GM21423 (cell line): ENCODE measurements around the gene FBN3.

Experiments
- ATAC-seq: cut with Tn5 transposase; IDR thresholded peaks from one replicate; pipeline ENCODE4 v1.9.1; 2021; ENCODE audit warnings: mild to moderate bottlenecking, moderate library complexity; ENCODE audit not compliant: unreplicated experiment

FBN3 gene

DNA sequence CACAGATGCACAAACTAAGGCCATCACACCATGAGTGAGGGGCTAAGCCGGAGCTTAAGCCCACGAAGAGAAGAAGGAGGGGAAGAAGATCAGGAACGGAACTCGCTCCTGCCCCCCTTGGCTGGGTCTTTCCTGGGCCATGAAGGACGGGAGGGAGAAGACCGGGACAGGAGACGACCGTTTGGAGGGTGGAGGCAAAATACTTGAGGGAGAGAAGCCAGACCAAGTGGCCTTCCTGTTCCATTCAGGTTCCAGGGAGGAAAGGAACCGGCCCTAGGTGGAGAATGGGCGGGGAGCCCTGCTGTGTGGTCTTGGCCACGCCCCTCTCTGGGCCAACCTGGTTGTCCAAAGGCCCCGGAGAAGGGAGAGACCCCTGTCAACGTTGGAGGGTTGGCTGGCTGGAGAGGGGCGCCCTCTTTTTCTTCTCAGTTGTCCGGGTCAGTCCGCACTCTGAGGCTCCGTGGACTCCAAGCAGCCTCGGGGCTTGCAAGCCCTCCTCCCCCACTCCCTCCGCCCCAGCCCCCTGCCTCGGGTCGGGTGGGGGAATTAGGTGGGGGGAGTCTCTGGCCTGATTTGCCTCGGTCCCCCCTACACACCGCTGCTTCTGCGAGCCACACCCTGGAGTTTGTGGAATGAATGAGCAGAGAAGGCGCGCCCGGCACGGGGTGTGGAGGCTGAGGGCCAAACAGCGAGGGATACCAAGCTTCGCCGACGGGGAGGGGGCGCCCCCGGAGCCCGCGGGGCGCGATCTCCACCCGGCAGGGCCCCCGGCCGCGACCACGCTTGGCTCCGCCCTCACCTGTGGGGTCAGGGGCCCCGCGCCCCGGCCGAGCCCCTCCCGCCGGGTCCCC lies 757 bp downstream of the FBN3 start:
- ATAC-seq: no peak

DNA sequence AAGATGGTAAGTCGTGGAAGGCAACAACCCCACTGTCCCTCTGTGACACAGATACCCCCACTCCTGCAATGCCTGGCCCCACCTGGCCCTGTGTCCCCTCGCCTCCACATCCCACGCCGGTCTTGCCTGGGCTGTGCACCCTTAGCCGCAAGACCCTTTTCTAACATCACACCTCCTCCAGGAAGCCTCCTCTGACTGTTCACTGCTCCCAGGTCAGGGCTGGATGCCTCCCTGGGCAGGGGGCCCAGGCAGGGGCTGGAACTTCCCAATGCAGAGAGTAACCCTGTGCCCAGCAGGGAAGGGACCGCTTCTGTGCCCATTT lies 1.3 kb downstream of the FBN3 start:
- no peak for ATAC-seq

DNA sequence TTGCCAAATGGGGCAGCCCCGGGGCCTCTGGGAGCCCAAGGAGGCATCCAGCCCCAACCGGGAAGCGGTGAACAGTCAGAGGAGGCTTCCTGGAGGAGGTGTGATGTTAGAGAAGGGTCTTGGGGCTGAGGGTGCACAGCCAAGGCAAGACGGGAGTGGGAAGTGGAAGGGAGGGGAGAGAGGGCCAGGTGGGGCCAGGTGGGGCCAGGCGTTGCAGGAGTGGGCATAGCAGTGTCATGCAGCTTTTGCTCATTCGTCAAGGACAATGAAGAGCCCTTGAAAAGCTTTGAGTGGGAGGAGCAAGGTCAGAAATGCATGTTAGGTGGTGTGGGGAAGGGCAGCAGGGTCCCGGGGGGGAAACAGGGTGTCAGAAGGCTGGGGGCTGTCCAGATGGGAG lies 1.8 kb downstream of the FBN3 start:
- no peak for ATAC-seq

DNA sequence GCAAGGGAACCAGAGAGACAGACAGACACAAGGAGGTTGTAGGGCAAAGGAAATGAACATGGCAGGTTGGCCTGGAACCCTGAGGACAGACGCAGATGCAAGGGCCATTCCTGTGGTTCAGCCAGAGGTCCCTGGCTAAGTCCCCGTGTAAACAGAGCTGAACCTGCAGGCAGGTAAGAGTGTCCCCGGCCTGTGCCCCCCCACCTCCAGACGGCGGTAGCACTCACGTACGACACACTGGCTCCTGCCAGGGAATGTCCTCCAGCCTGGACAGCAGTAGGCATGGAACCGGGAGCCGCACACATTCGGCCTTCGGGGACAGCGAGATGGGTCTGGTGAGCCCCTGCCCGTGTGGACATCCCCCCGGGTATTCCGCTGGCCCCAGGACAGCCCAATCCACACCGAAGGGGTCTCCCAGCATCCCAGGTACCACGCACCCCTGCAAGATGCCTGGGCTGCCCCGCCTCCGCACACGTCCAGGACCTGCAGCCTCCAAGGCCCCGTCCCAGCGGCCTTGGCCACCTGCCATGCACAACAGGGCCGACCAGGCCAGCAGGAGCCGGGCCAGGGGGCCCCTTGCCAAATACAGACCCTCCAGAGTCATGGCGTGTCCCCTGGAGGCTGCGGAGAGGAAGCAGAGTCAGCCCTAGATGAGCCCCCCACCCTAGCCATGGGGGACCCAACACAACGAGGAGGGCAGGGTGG lies 2.4 kb downstream of the FBN3 start:
- ATAC-seq: no peak

DNA sequence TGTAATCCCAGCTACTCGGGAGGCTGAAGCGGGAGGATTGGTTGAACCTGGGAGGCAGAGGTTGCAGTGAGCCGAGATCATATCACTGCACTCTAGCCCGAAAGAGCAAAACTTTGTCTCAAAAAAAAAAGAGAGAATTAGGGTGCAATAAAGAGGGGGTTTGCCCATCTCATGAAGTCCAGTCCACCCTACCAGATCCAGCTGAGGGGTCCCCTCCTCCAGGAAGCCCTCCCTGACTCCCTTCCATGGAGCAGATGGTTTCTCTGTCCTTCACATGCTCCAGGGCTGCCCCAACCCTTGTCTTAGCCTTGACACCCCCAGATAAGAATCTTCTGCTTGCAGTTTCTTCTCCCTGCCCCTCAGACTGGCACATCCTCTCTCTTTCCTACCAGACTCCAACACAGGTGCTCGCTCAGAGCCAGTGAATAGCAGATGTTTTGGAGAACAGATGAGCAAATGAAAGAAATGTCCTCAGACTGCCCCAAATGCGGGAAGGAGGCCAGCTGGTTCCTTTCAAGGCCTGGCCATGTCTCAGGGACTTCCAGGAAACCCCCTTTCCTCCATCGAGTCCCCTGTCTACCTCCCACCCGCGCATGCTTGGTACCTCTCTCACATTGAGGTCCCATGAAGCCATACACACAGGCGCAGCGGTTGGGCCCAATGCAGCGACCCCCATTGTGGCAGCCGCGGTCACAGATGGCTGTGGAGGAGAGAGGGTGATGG lies 5.0 kb downstream of the FBN3 start:
- no peak for ATAC-seq

DNA sequence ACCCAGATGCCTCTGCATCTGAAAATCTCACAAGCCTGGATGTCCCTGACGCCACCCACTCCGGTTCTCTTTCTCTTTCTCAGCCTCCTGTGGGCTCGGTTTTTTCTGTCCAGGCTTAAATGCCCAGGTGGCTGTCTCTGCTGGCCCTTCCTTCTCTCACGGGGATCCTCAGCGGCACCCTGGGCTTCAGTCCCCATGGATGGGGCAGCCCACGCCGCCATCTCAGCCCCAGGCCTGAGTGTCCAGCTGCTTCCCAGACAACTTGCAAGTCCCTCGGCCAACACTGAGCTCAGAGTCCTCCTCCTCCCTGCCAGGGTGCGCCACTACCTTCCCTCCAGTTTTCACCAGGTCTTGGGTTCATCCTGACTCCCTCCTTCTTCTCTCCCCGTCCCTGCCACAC lies 6.4 kb downstream of the FBN3 start:
- no peak for ATAC-seq

DNA sequence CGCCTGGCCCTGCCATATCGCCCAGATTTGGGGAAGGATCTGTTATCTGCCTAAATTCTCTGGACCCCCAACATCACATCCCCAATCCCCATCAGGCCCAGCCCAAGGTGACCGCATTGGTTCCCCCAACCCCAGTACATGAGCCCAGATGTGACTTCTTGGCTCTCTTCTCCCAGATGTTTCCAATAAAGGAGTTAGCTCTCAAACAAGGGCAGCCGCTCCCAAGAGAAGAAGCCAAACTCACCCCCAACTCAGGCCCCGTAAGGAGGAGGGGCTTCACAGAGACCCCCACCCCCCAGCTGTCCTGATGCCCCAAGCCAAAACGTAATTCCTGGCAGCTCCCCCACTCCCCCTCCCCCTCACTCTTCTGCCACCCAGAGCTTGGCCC lies 6.9 kb downstream of the FBN3 start:
- no peak for ATAC-seq

DNA sequence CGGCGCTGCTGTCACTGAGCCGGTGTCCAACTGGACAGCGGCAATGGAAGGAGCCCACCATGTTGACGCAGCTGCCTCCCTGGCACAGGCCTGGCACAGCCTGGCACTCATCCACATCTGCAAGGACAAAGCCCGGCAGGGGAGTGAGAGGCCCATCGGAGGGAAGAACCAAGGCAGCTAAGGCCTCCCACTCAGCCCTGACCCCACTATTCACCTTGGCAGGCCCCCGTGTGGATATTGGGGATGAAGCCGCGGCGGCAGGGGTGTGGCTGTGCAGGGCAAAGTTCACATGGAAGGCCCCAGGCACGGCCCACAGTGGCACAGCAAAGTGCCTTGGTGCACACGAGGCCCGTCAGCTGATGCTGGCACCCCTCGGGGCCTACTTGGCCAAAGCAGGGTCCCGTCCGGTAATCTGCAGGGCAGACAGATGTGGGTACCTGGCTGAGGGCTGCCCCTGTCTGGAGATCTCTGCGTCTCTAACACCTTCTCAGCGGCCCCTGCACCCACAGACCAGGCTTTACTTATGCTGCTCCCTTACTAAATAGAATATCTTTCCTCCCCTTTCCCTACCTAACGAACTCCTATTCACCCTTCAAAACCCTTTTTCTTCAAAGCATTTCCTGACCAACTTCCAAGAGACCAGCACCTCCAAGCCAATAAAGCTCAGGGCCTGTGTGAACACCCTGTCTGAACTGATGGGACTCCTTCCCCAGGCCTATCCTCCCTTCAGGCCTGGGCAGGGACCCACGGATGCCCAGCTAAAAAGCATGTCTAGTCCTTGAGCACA lies 7.5 kb downstream of the FBN3 start:
- ATAC-seq: no peak

DNA sequence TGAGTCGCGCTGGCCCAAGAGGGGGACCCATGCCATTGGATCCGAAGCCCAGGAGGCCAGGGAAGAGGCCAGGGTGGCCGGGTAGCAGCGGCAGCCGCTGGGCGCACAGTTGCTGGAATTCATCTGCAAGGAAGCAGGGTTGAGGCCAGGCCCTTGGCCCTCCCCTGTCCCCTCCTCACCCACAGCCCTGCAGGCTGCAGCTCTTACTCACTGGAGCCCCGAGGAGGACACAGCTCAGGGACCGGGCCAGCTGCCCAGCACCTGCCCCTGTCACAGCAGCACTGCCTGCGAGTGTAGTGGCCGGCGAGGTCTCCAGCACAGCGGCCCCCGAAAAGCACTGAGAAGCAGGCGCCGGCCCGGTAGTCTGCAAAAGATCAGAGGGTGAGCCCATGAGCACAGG lies 11.2 kb downstream of the FBN3 start:
- ATAC-seq: no peak

DNA sequence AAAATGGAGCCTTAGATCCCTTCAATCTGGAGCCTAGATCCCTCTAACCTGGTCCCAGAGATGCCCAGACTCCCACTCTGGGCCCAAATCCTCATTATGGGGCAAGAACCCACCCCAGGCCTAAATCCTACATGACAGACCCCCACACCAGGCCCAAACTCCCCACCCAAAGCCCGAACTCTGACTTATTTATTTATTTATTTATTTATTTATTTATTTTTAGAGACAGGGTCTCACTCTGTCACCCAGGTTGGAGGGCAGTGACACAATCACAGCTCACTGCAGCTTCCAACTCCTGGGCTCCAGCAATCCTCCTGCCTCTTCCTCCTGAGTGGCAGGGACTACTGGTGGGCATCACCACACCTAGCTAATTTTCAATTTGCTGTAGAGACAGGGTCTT lies 12.0 kb downstream of the FBN3 start:
- ATAC-seq: no peak

DNA sequence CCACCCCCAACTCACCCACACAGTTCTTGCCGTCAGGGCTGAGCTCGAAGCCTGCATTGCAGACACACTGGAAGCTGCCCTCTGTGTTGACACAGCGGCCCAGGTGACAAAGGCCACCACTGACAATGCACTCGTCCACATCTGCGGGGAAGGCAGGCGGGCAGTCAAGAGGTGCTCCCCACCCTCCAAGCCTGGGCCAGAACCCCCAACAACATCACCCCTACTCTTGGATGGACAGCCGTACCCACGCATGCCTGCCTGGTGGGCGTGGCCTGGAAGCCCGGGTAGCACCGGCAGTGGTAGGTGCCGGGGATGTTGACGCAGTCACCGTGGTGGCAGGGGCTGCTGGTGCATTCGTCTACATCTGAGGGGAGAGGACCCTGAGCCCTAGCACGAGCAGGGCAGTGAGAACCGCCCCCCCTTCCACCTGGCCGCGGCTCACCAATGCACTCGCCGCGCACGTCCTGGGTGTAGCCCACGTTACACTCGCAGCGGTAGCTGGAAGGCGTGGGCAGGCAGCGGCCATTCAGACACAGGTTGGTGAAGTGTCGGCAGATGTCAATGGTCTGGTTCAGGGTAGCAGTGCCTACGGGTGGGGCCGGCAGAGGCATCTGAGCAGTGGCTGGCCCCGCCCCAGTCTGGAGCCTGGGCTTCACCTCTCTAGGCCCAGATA lies 13.3 kb downstream of the FBN3 start:
- ATAC-seq: no peak

DNA sequence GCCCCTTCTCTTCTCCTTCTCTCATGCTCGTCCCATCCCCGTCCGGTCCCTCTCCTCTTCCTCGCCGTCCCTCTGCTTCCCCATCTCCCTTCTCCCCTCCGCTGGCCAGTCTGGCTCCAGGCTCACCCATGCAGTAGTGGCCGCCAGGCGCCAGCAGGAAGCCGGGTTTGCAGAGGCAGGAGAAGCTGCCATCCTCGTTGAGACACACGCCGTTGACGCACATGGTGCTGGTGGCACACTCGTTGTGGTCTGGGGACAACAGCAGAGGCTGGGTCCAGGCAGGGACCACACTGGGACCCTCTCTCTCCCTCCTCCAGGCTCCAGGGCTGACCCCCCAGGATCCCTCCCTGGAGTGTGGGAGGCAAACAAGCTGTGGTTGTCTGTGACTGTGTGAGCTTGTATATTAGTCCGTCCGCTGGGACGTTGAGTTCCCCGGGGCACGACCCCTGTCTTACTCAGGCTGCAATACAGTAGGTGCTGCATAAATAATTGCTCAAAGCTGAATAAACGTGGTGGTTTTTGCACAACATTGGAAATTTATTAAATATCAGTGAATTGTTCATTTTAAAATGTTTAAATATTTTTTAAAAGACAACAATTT lies 16.4 kb downstream of the FBN3 start:
- ATAC-seq: no peak

DNA sequence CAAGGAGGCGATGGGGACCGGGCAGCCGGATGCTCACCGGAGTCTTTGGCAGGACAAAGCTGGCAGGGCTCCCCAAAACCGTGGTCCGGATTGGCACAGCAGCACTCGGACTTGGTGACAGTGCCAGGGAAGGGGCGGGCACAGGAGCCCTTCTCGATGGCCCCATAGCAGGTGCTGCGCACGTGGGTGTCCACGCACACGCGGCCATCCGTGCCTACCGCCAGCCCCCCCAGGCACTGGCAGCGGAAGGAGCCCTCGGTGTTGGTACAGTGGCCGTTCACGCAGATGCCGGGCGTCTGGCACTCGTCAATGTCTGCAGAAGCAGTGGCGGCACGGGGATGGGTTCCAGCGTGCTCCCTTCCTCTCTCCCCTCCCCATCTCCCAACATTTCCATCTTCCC lies 17.9 kb downstream of the FBN3 start:
- ATAC-seq: no peak

DNA sequence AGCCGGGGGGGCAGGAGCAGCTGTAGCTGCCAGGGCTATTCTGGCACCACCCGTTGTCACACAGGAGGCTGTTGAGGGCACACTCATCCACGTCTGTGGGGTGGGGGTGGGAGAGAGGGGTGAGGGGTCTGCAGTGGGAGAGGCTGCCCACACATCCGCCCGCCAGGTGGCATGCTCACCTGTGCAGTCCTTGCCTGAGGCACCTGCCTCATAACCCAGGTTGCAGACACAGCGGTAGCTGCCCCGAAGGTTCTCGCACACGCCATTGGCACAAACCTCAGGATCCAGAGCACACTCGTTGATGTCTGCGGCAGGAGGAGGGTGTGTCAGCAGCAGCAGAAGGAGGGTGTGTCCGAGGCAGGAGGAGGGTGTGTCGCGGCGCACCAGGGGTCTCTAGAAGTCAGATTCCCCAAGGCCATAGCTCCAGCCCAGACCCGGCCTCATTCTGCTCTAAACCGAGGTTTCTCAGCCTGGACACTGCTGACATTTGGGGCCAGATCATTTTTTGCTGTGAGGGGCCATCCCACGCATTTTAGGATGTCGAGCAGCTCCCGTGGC lies 20.3 kb downstream of the FBN3 start:
- ATAC-seq: no peak

DNA sequence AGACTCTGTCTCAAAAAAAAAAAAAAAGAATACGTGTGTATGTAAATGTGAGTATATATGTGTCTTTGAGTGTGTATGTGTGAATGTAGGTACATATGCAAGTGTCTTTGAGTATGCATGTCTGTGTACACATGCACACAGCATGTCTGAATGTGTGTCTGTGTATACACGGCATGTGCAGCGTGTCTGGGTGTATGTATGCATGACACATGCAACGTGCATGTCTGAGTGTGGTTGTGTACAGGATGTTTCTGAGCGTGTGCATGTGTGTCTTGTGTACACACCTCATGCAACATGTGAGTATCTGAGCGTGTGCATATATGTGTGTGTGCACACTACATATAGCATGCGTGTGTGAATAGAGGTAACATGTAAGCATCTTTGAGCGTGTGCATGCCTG lies 20.8 kb downstream of the FBN3 start:
- ATAC-seq: no peak

DNA sequence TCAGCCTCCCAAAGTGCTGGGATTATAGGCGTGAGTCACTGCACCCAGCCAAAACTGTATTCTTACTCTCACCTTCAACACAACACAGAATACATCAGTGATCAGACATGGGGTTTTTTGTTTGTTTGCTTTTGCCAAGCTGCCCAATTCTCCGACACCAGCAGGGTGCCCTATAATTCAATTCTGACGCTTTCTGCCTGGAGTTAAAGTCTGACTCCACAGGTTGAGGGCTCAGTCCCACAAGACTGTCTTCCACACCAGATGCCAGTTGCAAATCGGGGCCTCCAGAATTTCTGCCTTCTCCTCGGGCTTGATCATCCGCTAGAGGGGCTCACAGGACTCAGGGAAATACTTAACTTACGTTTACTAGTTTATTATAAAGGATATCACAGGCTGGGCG lies 22.1 kb downstream of the FBN3 start:
- no peak for ATAC-seq

DNA sequence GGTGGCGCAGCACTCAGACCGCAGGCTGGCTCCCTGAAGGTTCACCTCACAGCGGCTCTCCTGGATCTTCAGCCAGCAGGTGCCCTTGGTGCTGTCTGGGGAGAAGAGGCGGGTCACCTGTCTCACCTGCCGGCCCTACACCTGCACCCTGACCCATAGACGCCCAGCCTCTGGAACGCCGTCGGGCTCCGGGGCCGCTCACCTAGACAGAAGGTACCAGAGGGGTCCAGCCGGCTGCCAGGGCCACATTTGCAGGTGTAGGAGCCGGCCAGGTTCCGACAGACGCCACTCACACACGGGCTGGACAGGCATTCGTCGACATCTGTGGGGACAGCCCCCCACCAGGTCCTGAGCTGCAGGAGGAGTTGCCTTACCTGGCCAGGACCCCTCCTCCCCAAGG lies 22.9 kb downstream of the FBN3 start:
- no peak for ATAC-seq

DNA sequence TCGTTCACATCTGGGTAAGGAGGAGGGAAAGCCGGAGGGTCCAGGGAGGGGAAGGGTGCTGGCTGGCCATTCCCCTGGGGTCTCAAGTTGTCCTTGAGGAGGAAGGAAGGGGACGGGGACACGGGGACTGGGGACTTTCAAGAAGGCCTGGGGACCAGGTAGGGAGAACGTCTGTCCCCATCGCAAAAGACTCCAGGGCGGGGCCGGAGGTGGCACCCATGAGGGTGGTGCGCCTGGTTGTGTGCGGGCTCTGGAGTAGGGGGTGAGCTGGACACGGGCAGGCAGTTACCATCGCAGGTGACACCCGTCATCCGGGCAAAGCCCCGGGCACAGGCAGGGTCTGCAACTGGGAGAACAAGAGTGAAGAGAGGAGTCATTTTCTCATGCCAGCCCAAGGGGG lies 23.4 kb downstream of the FBN3 start:
- no peak for ATAC-seq

DNA sequence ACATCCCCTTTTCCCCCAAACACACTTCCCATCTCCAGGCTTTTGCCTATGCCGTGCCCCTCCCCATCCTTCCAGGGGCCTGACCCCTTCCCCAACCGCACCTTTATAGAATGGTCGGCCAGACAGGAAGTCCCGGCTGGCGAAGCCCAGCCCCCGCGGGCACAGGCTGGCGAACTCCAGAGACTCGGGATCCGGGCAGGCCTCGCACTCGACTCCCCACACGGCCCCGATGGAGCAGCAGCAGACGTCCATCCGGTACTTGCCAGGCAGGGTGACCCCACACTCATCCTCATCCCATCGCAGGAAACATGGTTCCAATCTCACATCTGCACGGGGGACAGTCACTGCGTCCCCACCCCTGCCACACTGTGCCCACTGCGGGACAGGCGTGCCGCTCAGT lies 25.7 kb downstream of the FBN3 start:
- ATAC-seq: no peak
